CD4-positive, alpha-beta T cell treated with Interleukin-6 at 100 ng/mL for 8 hours (primary cell): ENCODE data around the gene PHF5A.
"Not testable (repeated sequence)": the region's sequence is repeated elsewhere in the genome, so short reads cannot be mapped to it uniquely, and the experiment has no call there.

Experiments used
- DNase-seq: peaks from one replicate; pipeline ENCODE4 v3.0.0-alpha.2; 2020; ENCODE audit warnings: mixed read lengths, low spot score

PHF5A gene

GRCh38 chr22:41447435-41448188 is 20.9 kb downstream of the PHF5A start:
- peak; percentile 54 for DNase-seq

GRCh38 chr22:41446639-41447434 is 21.7 kb downstream of the PHF5A start, which contains the start of gene TOB2:
Gene TOB2, minus strand, starts transcription at chr22:41446801. Its CDS starts 9,456 bp downstream, at chr22:41437345.
- peak; percentile 92 for DNase-seq

- no peak for DNase-seq
These were observed 22.4 kb downstream of the PHF5A start for GRCh38 chr22:41446057-41446501.

GRCh38 chr22:41445129-41446056 is 23.1 kb downstream of the PHF5A start:
- peak; percentile 14 for DNase-seq

GRCh38 chr22:41444360-41445128 is 23.9 kb downstream of the PHF5A start:
- peak; percentile 90 for DNase-seq

- DNase-seq: no peak
These were observed 26.2 kb downstream of the PHF5A start for GRCh38 chr22:41442240-41442792.

GRCh38 chr22:41440511-41440910 is 28.0 kb downstream of the PHF5A start:
- DNase-seq: not testable (repeated sequence)

- DNase-seq: no peak
These were observed 31.3 kb downstream of the PHF5A start for GRCh38 chr22:41437198-41437597.

- DNase-seq: no peak
These were observed 32.0 kb downstream of the PHF5A start for GRCh38 chr22:41436322-41437113.

GRCh38 chr22:41435560-41435959 is 32.9 kb downstream of the PHF5A start:
- DNase-seq: no peak

- DNase-seq: not testable (repeated sequence)
These were observed 34.0 kb downstream of the PHF5A start for GRCh38 chr22:41434361-41435003.

GRCh38 chr22:41433480-41433879 is 35.0 kb downstream of the PHF5A start:
- DNase-seq: not testable (repeated sequence)

- no peak for DNase-seq
These were observed 36.8 kb downstream of the PHF5A start for GRCh38 chr22:41431656-41432055.

- DNase-seq: no peak
These were observed 38.5 kb downstream of the PHF5A start for GRCh38 chr22:41429951-41430332.

GRCh38 chr22:41429232-41429950 is 39.1 kb downstream of the PHF5A start:
- DNase-seq: no peak

GRCh38 chr22:41425660-41426365 is 42.7 kb downstream of the PHF5A start:
- peak; percentile 16 for DNase-seq

- DNase-seq: no peak
These were observed 49.8 kb downstream of the PHF5A start for GRCh38 chr22:41418717-41419116.
